Liver (tissue), 9 donors: ENCODE measurements around the gene RHEX. TPM values are rescaled to one million over a fixed set of nuclear protein-coding genes. Genes with fewer than 3 reads are reported as not detected.
"Not testable (repeated sequence)": the region's sequence is repeated elsewhere in the genome, so short reads cannot be mapped to it uniquely, and the experiment has no call there.

Source experiments
- DNase-seq: peaks from one replicate; pipeline ENCODE4 v3.0.0-alpha.2; 2017; ENCODE audit warnings: low spot score
- H3K27ac ChIP-seq, 2 donors: one replicate each; pipeline ENCODE4 v1.7.0; 2013; ENCODE audit warnings: inconsistent platforms in 2 of 2, low read length in 2 of 2, control low read depth in 1 of 2, low read depth in 1 of 2, mild to moderate bottlenecking in 1 of 2
- H3K27me3 ChIP-seq, 4 donors: one replicate each; pipeline versions ENCODE4 v1.6.1 to v1.7.0; 2013; ENCODE audit warnings: low read length in 3 of 4, inconsistent platforms in 1 of 4, mild to moderate bottlenecking in 1 of 4, moderate library complexity in 1 of 4; ENCODE audit not compliant: control insufficient read depth in 4 of 4, insufficient read depth in 4 of 4
- H3K36me3 ChIP-seq, 4 donors: one replicate each; pipeline versions ENCODE4 v1.6.1 to v1.7.0; 2013; ENCODE audit warnings: low read length in 3 of 4, mild to moderate bottlenecking in 3 of 4, low read depth in 1 of 4, moderate library complexity in 1 of 4; ENCODE audit not compliant: control insufficient read depth in 4 of 4, insufficient read depth in 3 of 4
- H3K4me1 ChIP-seq, 4 donors: one replicate each; pipeline versions ENCODE4 v1.6.1 to v1.7.0; 2013; ENCODE audit warnings: low read length in 3 of 4, mild to moderate bottlenecking in 3 of 4, moderate library complexity in 1 of 4; ENCODE audit not compliant: control insufficient read depth in 4 of 4, insufficient read depth in 4 of 4
- H3K4me3 ChIP-seq, 3 donors: one replicate each; pipeline versions ENCODE4 v1.6.1 to v1.7.0; 2013; ENCODE audit warnings: low read length in 3 of 3, control low read depth in 1 of 3, low read depth in 1 of 3, mild to moderate bottlenecking in 1 of 3
- H3K9ac ChIP-seq, 2 donors: one replicate each; pipeline ENCODE4 v1.7.0; 2013; ENCODE audit warnings: low read length in 2 of 2, mild to moderate bottlenecking in 2 of 2, moderate library complexity in 2 of 2, control low read depth in 1 of 2, low read depth in 1 of 2
- H3K9me3 ChIP-seq, 4 donors: one replicate each; pipeline versions ENCODE4 v1.6.1 to v1.7.0; 2013; ENCODE audit warnings: low read length in 3 of 4; ENCODE audit not compliant: control insufficient read depth in 4 of 4
- GABPA ChIP-seq, 2 donors: IDR thresholded peaks in 1 of 2; conservative IDR thresholded peaks in 1 of 2; 2 replicates each; pipeline ENCODE4 v1.6.1; 2016; ENCODE audit warnings: antibody characterized with exemption in 2 of 2, mild to moderate bottlenecking in 1 of 2, moderate library complexity in 1 of 2
- HNF4A ChIP-seq, 2 donors: conservative IDR thresholded peaks; 2 replicates each; pipeline ENCODE4 v1.6.1; 2016; ENCODE audit warnings: antibody characterized with exemption in 2 of 2, mild to moderate bottlenecking in 2 of 2
- HNF4G ChIP-seq: IDR thresholded peaks from 2 replicates; pipeline ENCODE4 v1.6.1; 2016; ENCODE audit warnings: antibody characterized with exemption
- JUND ChIP-seq, 2 donors: IDR thresholded peaks; 2 replicates each; pipeline ENCODE4 v1.6.1; 2016; ENCODE audit warnings: antibody characterized with exemption in 2 of 2
- RXRA ChIP-seq, 2 donors: IDR thresholded peaks; 2 replicates each; pipeline ENCODE4 v1.6.1; 2017 to 2018; ENCODE audit warnings: antibody characterized with exemption in 2 of 2, mild to moderate bottlenecking in 1 of 2
- SP1 ChIP-seq: IDR thresholded peaks from 2 replicates; pipeline ENCODE4 v1.6.1; 2018; ENCODE audit warnings: antibody characterized with exemption, mild to moderate bottlenecking
- YY1 ChIP-seq: IDR thresholded peaks from 2 replicates; pipeline ENCODE4 v1.6.1; 2016; ENCODE audit warnings: antibody characterized with exemption, mild to moderate bottlenecking
- WGBS: extraction: QIAGEN DNeasy Blood & Tissue Kit; methylation state at CpG from one replicate; pipeline ENCODE4 v1.1.7; 2013; 5-methylcytosine and 5-hydroxymethylcytosine counted together
- polyA plus RNA-seq, 2 donors: library from polyadenylated mRNA; stranded (reverse) in 1 of 2; unstranded in 1 of 2; fragments of 200-250 nt in 1 of 2; fragments of >200 nt in 1 of 2; fragmentation: Nextera tagmentation in 1 of 2; extraction: Ambion mirVana in 1 of 2; gene quantifications; one replicate each; pipeline versions ENCODE4 v1.2.1 to v1.2.3, GENCODE V29; 2013 to 2015
- total RNA-seq, 2 donors: library from RNA; depleted of rRNA; stranded (reverse); fragments of >200 nt; gene quantifications; one replicate each; pipeline ENCODE4 v1.2.3, GENCODE V29; 2014
- TF ChIP-seq, protein P1 (sequence below): IDR thresholded peaks from 2 replicates; pipeline ENCODE4 v1.6.1; 2016; ENCODE audit warnings: antibody characterized with exemption
- TF ChIP-seq, protein P2 (sequence below): IDR thresholded peaks from 2 replicates; pipeline ENCODE4 v1.6.1; 2016; ENCODE audit warnings: antibody characterized with exemption
- TF ChIP-seq, protein P3 (sequence below): IDR thresholded peaks from 2 replicates; pipeline ENCODE4 v1.6.1; 2016; ENCODE audit warnings: antibody characterized with exemption, mild to moderate bottlenecking
- donor health status: healthy.
- donor health status: healthy.
- donor health status: healthy.
- donor health status: healthy.
- donor health status: healthy.

RHEX gene
- total and polyA plus RNA-seq, 4 donors: 0.15 to 2.8 (median 0.47) TPM

DNA sequence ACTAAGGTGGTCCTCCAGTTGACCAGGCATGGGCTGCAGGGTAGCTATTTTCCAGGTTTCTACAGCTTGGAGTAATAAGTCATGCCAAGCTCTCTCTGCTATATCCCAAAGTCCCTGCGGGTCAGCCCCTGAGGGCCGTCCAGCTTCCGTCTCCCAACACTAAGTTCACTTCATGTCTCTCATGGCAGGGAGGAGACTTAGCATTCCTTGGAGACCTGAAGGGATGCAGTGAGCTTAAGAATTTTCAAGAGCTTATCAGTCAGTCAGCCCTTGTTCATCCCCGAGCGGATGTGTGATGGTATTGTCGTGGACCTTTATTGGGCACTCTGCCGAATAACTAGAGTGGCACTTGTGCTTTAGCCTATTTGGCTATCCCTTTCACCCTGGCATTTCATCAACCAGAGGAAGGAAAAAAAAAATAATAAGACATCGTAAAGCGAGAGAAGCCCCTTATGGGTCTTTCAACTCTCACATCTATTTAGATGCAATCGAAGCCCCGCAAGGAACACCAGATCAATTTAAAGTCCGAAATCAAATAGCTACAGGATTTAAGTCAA lies 2.2 kb downstream of the RHEX start:
- H3K9me3 ChIP-seq, H3K36me3 ChIP-seq, H3K9ac ChIP-seq, H3K4me3 ChIP-seq, DNase-seq, H3K27me3 ChIP-seq: not testable (repeated sequence)
- TF ChIP-seq, protein P1, sequence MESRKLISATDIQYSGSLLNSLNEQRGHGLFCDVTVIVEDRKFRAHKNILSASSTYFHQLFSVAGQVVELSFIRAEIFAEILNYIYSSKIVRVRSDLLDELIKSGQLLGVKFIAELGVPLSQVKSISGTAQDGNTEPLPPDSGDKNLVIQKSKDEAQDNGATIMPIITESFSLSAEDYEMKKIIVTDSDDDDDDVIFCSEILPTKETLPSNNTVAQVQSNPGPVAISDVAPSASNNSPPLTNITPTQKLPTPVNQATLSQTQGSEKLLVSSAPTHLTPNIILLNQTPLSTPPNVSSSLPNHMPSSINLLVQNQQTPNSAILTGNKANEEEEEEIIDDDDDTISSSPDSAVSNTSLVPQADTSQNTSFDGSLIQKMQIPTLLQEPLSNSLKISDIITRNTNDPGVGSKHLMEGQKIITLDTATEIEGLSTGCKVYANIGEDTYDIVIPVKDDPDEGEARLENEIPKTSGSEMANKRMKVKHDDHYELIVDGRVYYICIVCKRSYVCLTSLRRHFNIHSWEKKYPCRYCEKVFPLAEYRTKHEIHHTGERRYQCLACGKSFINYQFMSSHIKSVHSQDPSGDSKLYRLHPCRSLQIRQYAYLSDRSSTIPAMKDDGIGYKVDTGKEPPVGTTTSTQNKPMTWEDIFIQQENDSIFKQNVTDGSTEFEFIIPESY: peak; percentile 19
- peaks cover 0 to 30% (median 24%) of the 10 kb centered on the region in 4 donors for H3K4me1 ChIP-seq
- WGBS: 62% methylated on average over 12 of the region's 12 CpGs
- peak overlapping the region; percentile 54 to 74 for H3K27ac ChIP-seq

DNA sequence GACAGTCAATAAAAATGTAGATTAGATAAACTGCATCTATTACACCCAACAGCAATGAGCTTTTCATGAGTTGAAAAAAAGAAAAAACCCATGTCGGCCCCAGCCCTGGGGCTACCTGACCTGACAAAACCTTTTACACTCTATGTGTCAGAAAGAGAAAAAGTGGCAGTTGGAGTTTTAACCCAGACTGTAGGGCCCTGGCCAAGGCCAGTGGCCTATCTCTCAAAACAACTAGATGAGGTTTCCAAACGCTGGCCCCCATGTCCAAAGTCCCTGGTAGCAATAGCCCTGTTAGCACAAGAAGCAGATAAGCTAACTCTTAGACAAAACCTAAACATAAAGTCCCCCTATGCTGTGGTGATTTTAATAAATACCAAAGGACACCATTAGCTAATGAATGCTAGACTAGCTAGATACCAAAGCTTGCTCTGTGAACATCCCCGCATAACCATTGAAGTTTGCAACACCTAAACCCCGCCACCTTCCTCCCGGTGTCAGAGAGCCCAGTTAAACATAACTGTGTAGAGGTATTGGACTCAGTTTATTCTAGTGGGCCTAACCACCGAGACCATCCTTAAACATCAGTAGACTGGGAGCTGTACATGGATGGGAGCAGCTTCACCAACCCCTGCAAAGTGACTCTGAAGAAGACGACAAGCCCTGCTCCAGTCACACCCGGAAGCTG lies 2.8 kb downstream of the RHEX start:
- not testable (repeated sequence) for H3K9ac ChIP-seq, H3K9me3 ChIP-seq, H3K36me3 ChIP-seq, H3K4me3 ChIP-seq, H3K27me3 ChIP-seq
- 65% methylated on average over 8 of the region's 8 CpGs for WGBS
- TF ChIP-seq, protein P2, sequence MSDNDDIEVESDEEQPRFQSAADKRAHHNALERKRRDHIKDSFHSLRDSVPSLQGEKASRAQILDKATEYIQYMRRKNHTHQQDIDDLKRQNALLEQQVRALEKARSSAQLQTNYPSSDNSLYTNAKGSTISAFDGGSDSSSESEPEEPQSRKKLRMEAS: peak; percentile 43
- TF ChIP-seq RXRA (IDR thresholded peaks at IDR 0.05): peak in 1 of 2 donors; percentile 85
- TF ChIP-seq YY1: peak; percentile 51
- TF ChIP-seq HNF4A (conservative IDR thresholded peaks at IDR 0.05): peak; percentile 88 to 94
- peak; percentile 74 for TF ChIP-seq HNF4G
- TF ChIP-seq, protein P3, sequence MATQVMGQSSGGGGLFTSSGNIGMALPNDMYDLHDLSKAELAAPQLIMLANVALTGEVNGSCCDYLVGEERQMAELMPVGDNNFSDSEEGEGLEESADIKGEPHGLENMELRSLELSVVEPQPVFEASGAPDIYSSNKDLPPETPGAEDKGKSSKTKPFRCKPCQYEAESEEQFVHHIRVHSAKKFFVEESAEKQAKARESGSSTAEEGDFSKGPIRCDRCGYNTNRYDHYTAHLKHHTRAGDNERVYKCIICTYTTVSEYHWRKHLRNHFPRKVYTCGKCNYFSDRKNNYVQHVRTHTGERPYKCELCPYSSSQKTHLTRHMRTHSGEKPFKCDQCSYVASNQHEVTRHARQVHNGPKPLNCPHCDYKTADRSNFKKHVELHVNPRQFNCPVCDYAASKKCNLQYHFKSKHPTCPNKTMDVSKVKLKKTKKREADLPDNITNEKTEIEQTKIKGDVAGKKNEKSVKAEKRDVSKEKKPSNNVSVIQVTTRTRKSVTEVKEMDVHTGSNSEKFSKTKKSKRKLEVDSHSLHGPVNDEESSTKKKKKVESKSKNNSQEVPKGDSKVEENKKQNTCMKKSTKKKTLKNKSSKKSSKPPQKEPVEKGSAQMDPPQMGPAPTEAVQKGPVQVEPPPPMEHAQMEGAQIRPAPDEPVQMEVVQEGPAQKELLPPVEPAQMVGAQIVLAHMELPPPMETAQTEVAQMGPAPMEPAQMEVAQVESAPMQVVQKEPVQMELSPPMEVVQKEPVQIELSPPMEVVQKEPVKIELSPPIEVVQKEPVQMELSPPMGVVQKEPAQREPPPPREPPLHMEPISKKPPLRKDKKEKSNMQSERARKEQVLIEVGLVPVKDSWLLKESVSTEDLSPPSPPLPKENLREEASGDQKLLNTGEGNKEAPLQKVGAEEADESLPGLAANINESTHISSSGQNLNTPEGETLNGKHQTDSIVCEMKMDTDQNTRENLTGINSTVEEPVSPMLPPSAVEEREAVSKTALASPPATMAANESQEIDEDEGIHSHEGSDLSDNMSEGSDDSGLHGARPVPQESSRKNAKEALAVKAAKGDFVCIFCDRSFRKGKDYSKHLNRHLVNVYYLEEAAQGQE: peak; percentile 34
- peak in 1 of 2 donors; percentile 12 for TF ChIP-seq GABPA (IDR thresholded peaks at IDR 0.05 in 1 of 2, conservative IDR thresholded peaks at IDR 0.05 in 1 of 2)
- peak in 1 of 2 donors; percentile 49 for TF ChIP-seq JUND (IDR thresholded peaks at IDR 0.05)
- peak; percentile 46 for TF ChIP-seq SP1
- Histone ChIP-seq H3K27ac (peak overlapping the region; percentile 54 to 74), H3K4me1 (peaks cover 0 to 30% (median 24%) of the 10 kb centered on the region in 4 donors)
- peak; percentile 55 for DNase-seq

DNA sequence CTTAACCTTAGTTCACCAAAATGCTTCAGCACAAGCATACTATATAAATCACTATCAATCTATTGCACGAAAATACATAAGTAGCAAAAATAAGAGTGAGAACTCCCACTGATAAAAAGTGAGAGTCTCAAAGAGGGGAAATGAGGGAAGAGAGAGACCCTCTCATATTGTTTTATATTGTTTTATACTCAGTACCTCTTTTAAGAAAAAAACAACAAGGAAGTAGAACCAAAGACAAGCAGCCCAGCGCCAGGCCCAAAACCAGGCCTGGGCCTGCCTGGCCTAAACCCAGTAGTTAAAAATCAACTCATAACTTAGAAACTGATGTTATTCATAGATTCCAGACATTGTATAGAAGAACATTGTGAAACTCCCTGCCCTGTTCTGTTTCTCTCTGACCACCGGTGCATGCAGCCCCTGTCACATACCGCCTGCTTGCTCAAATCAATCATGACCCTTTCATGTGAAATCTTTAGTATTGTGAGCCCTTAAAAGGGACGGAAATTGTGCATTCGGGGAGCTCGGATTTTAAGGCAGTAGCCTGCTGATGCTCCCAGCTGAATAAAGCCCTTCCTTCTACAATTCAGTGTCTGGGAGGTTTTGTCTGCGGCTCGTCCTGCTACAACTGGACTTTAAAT lies 5.4 kb downstream of the RHEX start:
- not testable (repeated sequence) for H3K27me3 ChIP-seq, H3K27ac ChIP-seq, H3K36me3 ChIP-seq, DNase-seq, H3K4me3 ChIP-seq, H3K9ac ChIP-seq, H3K9me3 ChIP-seq
- peaks cover 0 to 23% (median 19%) of the 10 kb centered on the region in 4 donors for H3K4me1 ChIP-seq
- whole genome bisulfite sequencing: 96% methylated on average over 6 of the region's 9 CpGs
